Fibroblast of the aortic adventitia (primary cell): ENCODE data around the gene C16orf89. TPM values are rescaled to one million over a fixed set of nuclear protein-coding genes. Genes with fewer than 3 reads are reported as not detected.
"Not testable (repeated sequence)": the region's sequence is repeated elsewhere in the genome, so short reads cannot be mapped to it uniquely, and the experiment has no call there.

Experiments used
- DNase-seq: peaks from one replicate; pipeline ENCODE4 v3.0.0-alpha.2; 2010; ENCODE audit warnings: low read depth
- H3K4me3 ChIP-seq: 2 replicates; pipeline ENCODE4 v1.5.1; 2011; ENCODE audit warnings: low read depth, mild to moderate bottlenecking, control low read depth, low read length, moderate library complexity
- total RNA-seq: library from RNA; depleted of rRNA; stranded (reverse); fragments of >200 nt; gene quantifications from 2 replicates; pipeline ENCODE4 v1.2.3, GENCODE V29; 2012; ENCODE audit warnings: low replicate concordance
- TF ChIP-seq, protein P1 (sequence below): IDR thresholded peaks from 2 replicates; pipeline ENCODE4 v1.5.1; 2011; ENCODE audit warnings: mild to moderate bottlenecking, low read length, control low read depth, inconsistent platforms; ENCODE audit not compliant: insufficient read depth

C16orf89 gene
- total RNA-seq, 1 donor, result 1.6 TPM

- DNase-seq, H3K4me3 ChIP-seq: not testable (repeated sequence)
Measured at GRCh38 chr16:5089911-5090555, 24.3 kb upstream of the C16orf89 start.

DNA sequence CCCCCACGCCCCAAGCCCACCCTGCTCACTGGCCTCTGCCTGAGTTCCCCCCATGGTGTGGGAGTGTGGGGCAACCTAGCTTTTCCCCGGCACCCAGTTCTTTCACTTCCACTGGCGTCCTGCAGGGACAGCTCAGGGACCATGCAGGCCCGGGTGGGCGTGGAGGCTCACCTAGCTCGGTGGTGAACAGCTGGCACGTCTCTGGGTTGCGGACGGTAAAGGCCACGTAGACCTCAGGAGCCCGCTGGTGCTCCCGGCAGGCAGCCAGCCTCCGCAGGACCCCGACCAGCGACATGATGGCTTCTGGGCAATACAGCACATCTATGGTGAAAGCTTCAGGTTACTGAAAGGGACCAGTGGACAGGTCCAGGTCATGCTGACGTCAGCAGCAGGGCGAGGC, 23.2 kb upstream of the C16orf89 start:
- DNase-seq, H3K4me3 ChIP-seq: not testable (repeated sequence)

- DNase-seq, H3K4me3 ChIP-seq: not testable (repeated sequence)
Measured at GRCh38 chr16:5088086-5088790, 22.5 kb upstream of the C16orf89 start.

- DNase-seq, H3K4me3 ChIP-seq: not testable (repeated sequence)
Measured at GRCh38 chr16:5085716-5086115, 20.0 kb upstream of the C16orf89 start.

DNA sequence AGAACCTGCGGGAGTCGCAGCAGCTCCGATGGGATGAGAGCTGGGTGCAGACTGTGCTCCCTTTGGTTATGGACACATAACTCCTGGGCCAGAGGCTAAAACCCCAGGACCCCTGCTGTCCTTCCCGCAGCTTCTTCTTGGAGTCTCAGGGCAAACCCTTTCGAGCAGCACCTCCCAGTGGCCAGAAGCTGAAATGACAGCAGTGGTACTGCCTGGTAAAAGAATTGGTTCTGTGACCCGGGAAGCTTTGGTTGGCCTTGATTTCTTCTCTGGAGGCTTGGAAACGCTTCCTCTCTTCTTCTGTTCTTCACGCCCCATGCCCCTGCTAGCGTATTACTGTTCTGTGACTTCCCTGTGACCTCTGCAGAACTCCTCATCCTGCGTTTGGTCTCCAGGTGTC, 19.0 kb upstream of the C16orf89 start:
- H3K4me3 ChIP-seq, result not testable (repeated sequence)
- TF ChIP-seq, protein P1, sequence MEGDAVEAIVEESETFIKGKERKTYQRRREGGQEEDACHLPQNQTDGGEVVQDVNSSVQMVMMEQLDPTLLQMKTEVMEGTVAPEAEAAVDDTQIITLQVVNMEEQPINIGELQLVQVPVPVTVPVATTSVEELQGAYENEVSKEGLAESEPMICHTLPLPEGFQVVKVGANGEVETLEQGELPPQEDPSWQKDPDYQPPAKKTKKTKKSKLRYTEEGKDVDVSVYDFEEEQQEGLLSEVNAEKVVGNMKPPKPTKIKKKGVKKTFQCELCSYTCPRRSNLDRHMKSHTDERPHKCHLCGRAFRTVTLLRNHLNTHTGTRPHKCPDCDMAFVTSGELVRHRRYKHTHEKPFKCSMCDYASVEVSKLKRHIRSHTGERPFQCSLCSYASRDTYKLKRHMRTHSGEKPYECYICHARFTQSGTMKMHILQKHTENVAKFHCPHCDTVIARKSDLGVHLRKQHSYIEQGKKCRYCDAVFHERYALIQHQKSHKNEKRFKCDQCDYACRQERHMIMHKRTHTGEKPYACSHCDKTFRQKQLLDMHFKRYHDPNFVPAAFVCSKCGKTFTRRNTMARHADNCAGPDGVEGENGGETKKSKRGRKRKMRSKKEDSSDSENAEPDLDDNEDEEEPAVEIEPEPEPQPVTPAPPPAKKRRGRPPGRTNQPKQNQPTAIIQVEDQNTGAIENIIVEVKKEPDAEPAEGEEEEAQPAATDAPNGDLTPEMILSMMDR, result peak; percentile 76
- DNase-seq, result peak; percentile 54

DNA sequence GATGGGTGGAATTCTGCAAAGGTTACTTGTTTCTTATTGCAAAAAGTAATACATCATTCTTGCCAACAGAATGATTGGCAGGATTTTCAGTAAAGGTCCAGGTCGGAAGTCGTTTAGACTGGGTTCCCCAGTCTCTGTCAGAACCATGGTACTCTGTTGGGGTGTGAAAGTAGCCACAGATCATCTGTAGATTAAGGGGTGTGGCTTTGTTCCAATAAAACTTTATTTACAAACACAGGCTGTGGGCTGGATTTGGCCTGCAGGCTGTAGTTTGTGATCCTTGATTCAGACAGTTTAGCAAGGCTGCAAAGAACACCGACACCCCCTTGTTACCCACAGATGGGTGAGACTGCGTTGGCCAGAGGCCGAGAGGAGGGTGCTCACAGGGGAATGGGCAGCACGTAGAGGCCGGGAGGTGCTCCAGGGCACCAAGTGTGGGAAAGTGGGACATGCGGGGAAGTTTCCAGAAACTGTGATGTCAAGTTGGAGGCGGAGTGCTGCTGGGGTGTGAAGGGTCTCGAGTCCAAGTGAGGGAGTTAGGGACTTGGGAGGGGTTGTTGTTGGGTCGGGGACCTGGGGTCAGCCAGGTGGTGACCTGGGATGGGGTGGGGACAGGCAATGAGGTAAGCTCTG, 18.5 kb upstream of the C16orf89 start:
- not testable (repeated sequence) for DNase-seq, H3K4me3 ChIP-seq

DNA sequence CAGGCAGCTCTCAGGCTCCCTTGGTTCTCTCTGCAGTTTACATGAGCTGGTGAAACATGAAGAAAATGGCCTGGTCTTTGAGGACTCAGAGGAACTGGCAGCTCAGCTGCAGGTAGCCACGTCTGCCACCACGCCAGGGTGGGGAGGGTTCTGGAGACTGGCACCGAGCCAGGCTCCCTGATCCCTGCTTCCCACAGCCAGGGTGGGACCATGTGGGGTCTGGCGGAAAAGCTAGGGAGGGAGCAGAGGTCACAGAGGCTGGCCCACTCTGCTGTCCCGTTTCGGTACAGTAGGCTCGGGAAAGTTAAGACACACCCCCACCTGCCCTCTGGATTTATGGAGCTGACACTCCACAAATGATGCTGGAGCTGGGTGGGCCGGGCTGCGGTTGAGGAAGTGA, 17.9 kb upstream of the C16orf89 start:
- not testable (repeated sequence) for H3K4me3 ChIP-seq, DNase-seq

GRCh38 chr16:5080996-5081395, 15.2 kb upstream of the C16orf89 start:
- not testable (repeated sequence) for DNase-seq, H3K4me3 ChIP-seq

DNA sequence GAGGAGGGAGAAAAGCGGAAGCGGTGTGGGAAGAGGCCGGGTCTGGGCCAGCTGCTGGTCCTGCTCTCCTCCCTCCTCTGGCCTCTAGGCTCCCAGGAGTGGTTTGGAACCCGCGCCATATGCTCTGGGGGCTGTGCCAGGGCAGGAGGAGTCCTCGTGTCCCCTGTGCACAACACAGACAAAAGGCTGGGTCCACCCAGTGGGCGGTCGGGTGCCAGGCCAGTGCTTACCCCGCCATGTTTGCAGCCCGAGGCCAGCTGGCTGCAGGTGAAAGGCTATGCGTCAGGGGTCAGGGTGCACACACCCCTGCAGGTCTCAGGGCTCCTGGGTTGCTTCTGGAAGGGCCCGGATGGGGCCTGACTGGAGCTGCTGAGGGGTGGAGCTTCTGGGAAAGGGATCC, 14.7 kb upstream of the C16orf89 start:
- not testable (repeated sequence) for DNase-seq, H3K4me3 ChIP-seq

GRCh38 chr16:5078626-5079025, 12.9 kb upstream of the C16orf89 start:
- TF ChIP-seq, protein P1, result no peak
- DNase-seq, result no peak
- H3K4me3 ChIP-seq, result no peak overlapping the region

DNA sequence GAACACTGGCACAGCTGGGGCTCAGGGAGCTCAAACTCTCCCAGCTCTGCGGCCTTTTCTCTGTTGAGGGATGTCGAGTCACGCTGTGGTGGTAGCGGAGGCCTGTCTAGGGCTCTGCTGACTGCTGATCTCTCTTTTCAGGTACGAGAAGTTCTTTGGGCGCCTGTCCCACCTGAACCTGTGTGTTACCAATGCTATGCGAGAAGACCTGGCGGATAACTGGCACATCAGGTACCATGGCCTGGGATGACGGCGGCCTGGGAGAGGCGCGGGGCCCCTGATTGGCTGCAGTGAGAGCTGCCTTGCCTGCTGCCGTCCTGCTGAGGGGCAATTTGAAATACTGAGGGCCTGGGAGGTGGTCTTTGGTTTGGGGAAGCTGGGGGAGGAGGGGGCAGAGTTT, 11.5 kb upstream of the C16orf89 start:
- H3K4me3 ChIP-seq, result no peak overlapping the region
- no peak for DNase-seq
- TF ChIP-seq, protein P1, result no peak
